Activated CD4-positive, alpha-beta T cell treated with anti-CD3 and anti-CD28 coated beads, Interleukin-2, Interleukin-6, amounts not matched to agents 100 ng/mL and 50 ng/mL, durations not matched to agents 16 hours and 8 hours (primary cell): ENCODE measurements around the gene GGACT.
A peak's percentile ranks its signal among the peaks of the same experiment; 100 is the strongest.

Experiments used
- DNase-seq: peaks from one replicate; pipeline ENCODE4 v3.0.0-alpha.2; 2020

Gene GGACT

DNA sequence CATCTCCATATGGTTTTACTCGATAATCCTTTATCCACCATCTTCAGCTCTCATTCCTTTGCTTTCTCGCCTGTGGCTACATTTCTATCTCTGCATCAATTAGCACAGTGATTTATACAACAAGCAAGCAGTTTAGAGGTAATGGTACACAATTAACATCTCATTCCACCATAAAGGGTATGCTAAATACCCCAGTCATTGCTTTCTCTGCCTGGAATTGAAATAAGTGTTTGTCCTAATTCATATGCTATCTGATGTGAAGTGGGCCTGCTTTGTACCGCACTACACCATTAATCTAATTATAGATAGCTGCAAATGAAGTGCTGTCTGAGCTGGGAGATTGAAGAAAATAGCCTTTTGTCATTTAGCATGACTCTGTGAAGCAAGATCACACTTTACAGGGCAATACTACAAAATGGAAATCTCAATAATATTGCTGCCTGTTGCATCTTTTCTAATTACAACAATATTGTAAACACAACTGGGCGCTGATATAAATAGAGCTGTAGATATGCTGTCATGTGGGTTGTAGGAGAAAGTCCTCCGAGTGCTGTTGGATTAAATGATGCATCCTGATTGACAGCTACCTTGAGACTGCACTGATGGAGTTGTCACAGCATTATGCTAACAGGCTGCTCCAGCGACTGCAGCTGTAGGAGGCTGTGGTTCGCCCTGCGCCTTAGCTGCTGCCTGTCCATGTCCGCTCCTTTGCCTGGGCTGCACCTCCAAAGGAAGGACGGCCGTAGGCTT, 78.2 kb downstream of the GGACT start:
- no peak for DNase-seq

DNA sequence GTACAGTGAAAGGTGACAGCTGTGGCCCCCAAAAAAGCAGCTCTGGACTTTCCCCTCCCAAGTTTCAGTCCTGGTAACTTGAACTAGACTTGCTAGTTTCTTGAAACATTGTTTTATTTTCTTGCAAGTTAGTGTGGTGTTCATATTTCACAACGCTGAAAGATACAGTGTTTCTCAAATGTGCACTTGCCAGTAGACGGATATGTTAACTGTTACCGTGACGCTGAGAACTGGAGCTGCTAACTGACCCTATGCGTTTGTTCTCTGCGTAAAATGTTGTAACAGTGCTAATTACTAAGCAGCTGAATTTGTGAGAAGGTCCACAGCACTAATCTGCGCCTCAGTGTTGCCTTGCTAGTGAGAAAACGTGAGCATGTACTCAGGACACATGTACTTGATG, 79.6 kb downstream of the GGACT start:
- no peak for DNase-seq

DNA sequence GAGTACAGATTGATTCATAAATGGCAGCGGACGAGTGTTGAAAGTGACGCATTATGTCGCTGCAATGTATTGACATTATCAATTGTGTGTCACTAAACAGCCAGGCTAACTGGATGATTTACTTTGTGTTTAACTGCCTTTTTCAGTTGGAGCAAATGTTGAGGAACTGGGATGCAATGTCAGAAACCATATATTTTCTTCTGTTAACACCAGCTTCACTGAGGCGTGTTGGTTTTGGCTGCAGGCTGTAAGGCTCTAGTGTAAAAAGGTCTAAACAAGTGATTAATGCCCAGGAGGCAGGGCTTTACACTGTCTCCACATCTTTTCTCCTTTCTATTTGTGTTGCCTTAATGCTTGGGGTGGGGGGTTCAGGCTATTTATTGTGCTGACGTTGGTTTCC, 80.1 kb downstream of the GGACT start:
- no peak for DNase-seq

DNA sequence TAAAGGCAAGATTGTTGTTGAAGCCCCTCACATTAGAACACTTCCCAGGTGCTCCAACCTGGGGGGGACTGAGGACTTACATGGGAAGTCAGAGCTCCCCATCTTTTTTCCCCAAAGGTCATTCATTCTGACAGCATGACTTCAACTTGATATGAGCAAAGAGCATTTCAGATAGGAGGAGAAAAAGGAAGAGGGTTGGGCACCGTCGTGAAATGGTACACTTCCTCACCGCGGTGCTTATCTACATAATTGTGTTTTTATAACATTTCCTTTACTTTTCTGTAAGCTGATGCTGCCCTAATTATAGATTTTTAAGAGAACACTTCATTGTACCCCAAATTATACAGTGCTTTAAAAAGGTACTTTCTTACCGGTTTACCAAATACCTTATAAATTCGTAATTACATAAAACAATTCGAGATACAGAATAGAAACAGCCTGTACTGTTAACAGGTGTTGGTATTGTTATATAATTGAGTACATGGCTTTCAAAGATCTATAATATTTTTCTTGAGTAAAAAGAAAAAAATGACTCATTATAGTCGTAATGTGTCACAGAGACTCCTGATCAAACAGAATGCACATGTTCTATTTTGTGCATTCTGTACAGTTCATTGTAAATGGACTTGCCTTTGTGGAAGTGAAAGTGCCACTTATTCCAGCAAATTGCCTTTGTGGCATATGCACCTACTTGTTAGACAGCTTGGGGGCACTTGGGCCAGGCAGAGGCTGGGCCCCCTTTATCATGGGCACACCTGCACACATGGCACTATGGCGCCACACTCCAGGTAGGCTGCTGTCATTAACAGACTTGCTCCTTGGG, 81.8 kb downstream of the GGACT start:
- peak; percentile 32 for DNase-seq

DNA sequence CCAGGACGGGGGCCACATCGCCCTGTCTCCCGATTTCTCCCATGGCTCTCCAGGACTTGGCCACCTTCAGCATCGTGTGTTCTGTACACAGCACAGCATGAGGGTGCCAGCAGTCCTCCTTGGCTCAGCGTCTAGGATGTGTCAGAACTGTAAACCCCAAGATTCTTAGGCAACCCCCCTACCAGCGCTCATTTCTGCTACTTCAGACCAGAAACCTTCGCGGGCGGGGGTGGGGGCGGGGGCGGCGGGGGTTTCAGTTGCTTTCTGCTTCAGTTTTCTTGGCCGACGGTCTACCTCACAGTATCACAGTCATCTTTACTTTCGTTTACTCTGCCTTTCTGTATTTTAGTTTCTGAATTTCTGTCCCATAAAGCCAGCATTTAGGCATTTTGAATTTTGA, 82.4 kb downstream of the GGACT start:
- peak; percentile 68 for DNase-seq

GRCh38 chr13:100503622-100504021, 85.0 kb downstream of the GGACT start:
- DNase-seq: no peak

DNA sequence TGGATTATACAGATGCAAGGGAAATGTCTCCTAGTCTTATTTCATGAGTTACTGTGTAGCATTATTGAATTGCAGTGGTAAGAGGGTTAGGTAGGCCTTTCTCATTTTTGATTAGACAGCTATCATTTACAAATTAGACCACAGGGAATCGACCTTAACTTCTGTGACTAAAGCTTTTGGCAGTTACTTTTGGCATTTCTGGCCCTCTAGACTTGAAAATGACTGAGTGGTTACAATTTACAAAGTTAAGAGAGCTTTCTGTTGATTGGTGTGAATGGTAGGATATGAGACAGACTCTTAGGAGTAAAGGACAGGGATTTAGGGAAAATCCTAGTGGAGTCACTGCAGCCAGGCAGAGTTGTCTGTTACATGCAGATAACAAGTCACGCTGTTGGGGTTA, 86.1 kb downstream of the GGACT start:
- no peak for DNase-seq

- DNase-seq: no peak
Observed at GRCh38 chr13:100497389-100497788, 91.2 kb downstream of the GGACT start.

DNA sequence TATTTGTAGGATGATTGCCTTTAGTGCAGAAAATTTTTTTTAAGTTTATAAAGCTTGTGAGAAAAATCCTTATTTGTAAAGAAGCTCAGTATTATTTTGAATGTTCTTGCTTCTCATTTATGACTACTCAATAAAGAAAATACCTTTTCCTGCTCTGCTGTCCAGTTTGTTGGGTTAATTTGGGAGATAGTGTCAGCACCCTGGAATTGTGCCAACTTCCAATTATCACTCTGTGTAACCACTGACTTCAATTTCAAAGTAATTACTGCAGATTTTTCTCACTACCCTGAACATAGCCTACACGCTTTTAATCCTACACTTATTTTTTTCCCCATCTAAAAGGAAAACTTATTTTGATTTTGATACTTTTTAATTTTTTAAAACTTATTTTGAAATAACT, 93.1 kb downstream of the GGACT start:
- no peak for DNase-seq

DNA sequence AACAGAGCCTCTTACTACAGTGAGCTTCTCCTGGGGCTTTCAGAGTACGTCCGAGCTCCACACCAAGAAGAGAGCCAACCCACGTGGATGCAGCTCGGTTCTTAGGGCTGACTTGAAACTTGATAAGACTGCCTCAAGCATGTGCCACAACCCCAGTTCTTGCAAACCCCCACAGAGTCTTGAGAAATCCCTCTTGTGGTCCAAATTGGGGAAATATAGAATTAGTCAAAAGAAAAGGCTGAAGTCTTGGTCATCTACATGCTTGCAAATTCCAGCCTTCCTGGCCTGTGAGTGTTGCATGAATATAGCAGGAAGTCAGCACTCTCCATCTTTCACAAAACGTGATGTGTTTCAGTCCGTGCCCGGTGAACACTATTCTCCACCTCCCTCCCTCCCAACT, 95.2 kb downstream of the GGACT start:
- DNase-seq: no peak

GRCh38 chr13:100491164-100491842, 97.3 kb downstream of the GGACT start:
- no peak for DNase-seq

GRCh38 chr13:100490692-100491091, 97.9 kb downstream of the GGACT start:
- no peak for DNase-seq

- no peak for DNase-seq
Observed at GRCh38 chr13:100485265-100485664, 103.3 kb downstream of the GGACT start.

DNA sequence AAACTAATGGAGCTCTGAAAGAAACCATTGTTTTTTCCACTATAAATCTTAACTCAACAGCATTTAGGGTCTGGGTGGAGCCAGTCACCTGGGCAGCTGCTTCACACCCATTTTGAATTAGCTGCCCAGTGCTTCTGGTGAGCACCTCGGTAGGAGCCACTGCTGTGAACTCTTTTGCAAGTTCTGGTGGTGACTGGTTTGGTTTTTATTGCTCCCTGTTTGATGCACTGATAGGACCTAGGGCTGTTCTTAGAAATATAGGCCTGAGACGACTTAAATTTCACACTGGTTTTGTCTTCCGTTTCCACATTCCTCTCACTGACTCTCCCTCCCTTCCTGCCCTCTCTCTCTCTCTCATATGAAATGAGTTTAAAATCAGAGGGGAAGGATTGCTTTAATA, 103.9 kb downstream of the GGACT start:
- DNase-seq: peak; percentile 10

DNA sequence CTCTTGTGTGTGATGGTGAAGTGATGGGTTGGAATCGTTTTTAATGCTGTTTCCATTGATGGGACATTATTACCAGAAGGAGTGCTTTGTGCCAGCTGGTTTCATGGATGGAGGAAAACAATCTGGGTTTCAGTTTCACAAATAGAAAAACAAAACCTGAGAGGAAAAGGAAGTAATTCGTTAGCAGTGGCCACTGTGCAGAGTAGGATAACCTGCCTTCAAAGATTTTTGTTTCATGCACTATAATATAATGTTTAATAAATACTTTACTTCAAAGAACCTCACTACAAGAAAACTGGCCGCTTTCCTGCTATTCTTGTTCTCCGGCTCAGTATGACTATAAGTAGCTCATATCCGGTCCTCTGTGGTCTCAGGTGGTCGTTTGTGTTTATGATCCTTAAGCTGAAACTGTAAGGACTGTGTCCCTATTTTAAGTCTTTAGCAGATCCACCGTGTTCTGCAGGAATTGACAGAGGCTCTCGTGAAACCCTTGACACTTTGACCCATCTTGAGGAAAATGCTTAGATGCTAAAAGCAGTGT, 104.7 kb downstream of the GGACT start:
- DNase-seq: no peak

- DNase-seq: no peak
Observed at GRCh38 chr13:100483139-100483538, 105.5 kb downstream of the GGACT start.

DNA sequence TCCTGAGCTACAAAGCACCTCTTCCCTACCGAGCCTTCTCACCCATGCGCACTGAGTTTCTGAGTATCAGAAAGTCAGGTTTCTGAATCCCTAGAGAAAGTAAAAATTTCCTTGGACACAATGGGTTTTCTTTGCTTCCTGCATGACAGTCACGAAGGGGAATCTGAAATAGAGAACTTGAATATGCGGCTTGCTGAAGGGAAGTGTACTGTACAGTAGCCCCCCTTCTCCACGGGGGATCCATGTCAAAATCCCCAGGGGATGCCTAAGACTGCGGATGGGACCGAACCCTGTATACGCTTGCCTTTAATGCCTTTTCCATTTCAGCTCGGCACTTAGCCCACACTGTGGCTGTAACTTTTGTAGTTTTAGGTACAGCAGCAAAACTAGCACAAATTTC, 107.9 kb downstream of the GGACT start:
- DNase-seq: no peak
